H1 (cell line): ENCODE measurements around the gene ACOT7.

ENCODE experiments used
- CBX5 ChIP-seq: fragments of 300-800, 300-1000 bp; sonication (generic); IDR thresholded peaks from 2 replicates; pipeline ENCODE4 v1.7.1; 2016; ENCODE audit warnings: antibody characterized with exemption, low read length, low read depth
- EZH2 ChIP-seq: fragments of 200-600 bp; sonication (generic); IDR thresholded peaks from 2 replicates; pipeline ENCODE4 v1.7.1; 2012; ENCODE audit warnings: low read depth, mild to moderate bottlenecking, moderate library complexity, low read length, inconsistent platforms; ENCODE audit not compliant: severe bottlenecking
- POLR2A ChIP-seq, 2 experiments: IDR thresholded peaks; 1 replicate in 1 of 2; 2 replicates in 1 of 2; pipeline ENCODE4 v1.6.1; 2011; ENCODE audit warnings: low read depth in 2 of 2, low read length in 2 of 2, mild to moderate bottlenecking in 2 of 2; ENCODE audit errors: control extremely low read depth in 1 of 2
- RBBP5 ChIP-seq: IDR thresholded peaks from 2 replicates; pipeline ENCODE4 v1.7.1; 2012; ENCODE audit warnings: low read depth, mild to moderate bottlenecking, inconsistent platforms, low read length, moderate library complexity, borderline replicate concordance
- TF ChIP-seq, protein P1 (sequence below), 3 experiments: IDR thresholded peaks; 1 replicate in 2 of 3; 2 replicates in 1 of 3; pipeline versions ENCODE4 v1.5.1 to v1.6.1; 2011; ENCODE audit warnings: low read length in 3 of 3, mild to moderate bottlenecking in 3 of 3, inconsistent platforms in 2 of 3, low read depth in 1 of 3, moderate library complexity in 1 of 3; ENCODE audit not compliant: insufficient read depth in 1 of 3; ENCODE audit errors: control extremely low read depth in 1 of 3
- TF ChIP-seq, protein P2 (sequence below): IDR thresholded peaks from 2 replicates; pipeline ENCODE4 v1.6.1; 2012; ENCODE audit warnings: inconsistent platforms
- TF ChIP-seq, protein P3 (sequence below): IDR thresholded peaks from 2 replicates; pipeline ENCODE4 v1.6.1; 2011; ENCODE audit warnings: low read depth, mild to moderate bottlenecking, low read length; ENCODE audit not compliant: insufficient read depth

DNA sequence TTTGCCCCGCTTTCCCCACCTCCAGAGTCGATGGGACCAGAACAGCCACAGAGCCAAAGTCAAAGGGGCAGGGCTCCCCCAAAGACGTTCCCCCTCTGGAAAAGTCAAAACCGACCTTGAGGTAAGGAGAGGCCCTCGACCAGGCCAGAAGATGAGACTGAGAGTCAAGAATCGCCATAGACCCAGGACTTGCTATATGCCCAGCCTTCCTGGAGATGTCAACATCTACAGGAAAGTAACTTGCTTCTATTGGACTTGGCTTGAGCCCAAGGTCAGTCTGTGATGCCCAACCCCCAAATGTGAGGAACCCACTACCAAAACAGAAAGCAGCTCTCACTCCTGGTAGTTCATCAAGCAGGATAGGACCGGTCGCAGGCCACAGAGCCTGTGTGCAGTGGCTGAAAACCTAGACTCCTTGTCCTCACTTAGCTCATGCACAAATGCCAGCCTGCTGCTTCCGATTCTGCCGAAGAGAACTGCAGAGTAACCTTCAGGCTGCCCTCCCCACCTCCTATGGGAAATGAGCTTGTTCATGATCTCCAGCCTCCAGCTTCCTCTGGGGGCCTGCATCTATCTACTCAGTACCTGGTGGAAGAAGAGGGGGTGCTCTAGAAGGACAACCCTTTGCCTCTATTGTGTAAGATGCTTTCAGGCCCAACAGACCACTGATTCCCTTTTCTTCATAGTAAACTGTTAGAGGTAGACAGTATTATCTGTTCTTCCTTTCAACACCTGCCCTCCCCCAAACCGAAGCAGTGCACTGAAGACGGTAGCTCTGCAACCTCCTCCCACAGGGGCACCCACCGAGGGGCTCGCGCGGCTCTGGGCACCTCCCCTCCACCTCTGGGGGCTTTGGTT lies 1.4 kb downstream of the ACOT7 start:
- TF ChIP-seq CBX5 (no peak), EZH2 (no peak), RBBP5 (no peak), POLR2A (IDR thresholded peaks at IDR 0.05; ENCODE audit: control extremely low read depth in 1 of 2, low read depth in 2 of 2, low read length in 2 of 2) (no peak)
- TF ChIP-seq, protein P1, sequence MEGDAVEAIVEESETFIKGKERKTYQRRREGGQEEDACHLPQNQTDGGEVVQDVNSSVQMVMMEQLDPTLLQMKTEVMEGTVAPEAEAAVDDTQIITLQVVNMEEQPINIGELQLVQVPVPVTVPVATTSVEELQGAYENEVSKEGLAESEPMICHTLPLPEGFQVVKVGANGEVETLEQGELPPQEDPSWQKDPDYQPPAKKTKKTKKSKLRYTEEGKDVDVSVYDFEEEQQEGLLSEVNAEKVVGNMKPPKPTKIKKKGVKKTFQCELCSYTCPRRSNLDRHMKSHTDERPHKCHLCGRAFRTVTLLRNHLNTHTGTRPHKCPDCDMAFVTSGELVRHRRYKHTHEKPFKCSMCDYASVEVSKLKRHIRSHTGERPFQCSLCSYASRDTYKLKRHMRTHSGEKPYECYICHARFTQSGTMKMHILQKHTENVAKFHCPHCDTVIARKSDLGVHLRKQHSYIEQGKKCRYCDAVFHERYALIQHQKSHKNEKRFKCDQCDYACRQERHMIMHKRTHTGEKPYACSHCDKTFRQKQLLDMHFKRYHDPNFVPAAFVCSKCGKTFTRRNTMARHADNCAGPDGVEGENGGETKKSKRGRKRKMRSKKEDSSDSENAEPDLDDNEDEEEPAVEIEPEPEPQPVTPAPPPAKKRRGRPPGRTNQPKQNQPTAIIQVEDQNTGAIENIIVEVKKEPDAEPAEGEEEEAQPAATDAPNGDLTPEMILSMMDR (IDR thresholded peaks at IDR 0.05; ENCODE audit: control extremely low read depth in 1 of 3, insufficient read depth in 1 of 3, low read depth in 1 of 3, low read length in 3 of 3) = no peak
- TF ChIP-seq, protein P2, sequence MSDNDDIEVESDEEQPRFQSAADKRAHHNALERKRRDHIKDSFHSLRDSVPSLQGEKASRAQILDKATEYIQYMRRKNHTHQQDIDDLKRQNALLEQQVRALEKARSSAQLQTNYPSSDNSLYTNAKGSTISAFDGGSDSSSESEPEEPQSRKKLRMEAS = no peak
- TF ChIP-seq, protein P3, sequence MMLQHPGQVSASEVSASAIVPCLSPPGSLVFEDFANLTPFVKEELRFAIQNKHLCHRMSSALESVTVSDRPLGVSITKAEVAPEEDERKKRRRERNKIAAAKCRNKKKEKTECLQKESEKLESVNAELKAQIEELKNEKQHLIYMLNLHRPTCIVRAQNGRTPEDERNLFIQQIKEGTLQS = no peak
